Activated B cell treated with CpG ODN at 0.5 μM for 24 hours (primary cell): ENCODE data around the gene GMPR. TPM values are rescaled to one million over a fixed set of nuclear protein-coding genes. Genes with fewer than 3 reads are reported as not detected.

Experiments used
- ATAC-seq: fragments of 200-7000 bp; cut with Tn5 transposase; one replicate; pipeline ENCODE4 v1.10.0; 2021; ENCODE audit warnings: low read depth, mild to moderate bottlenecking, moderate library complexity
- CTCF ChIA-PET: fragments of 350-600 bp; sonication (Branson Sonifier 250); formaldehyde crosslinking; loops from one replicate; lab custom pipeline; 2021; ENCODE audit warnings: antibody characterized with exemption; lab: Charles Lee
- POLR2A ChIA-PET: fragments of 350-600 bp; sonication (Branson Sonifier 250); formaldehyde crosslinking; loops from one replicate; lab custom pipeline; 2021; ENCODE audit warnings: antibody characterized with exemption; lab: Charles Lee
- DNase-seq: peaks from one replicate; pipeline ENCODE4 v3.0.0; 2022
- H3K27ac Mint-ChIP-seq: one replicate; pipeline ENCODE4 v1.8.0; 2020; ENCODE audit warnings: mixed read lengths
- H3K27me3 Mint-ChIP-seq: one replicate; pipeline ENCODE4 v1.8.0; 2021; ENCODE audit warnings: mixed read lengths
- H3K36me3 Mint-ChIP-seq: one replicate; pipeline ENCODE4 v1.8.0; 2021; ENCODE audit warnings: low read depth, mixed read lengths
- H3K4me1 Mint-ChIP-seq: one replicate; pipeline ENCODE4 v1.8.0; 2021; ENCODE audit warnings: mixed read lengths
- H3K4me3 Mint-ChIP-seq: one replicate; pipeline ENCODE4 v1.8.0; 2020; ENCODE audit warnings: mild to moderate bottlenecking, mixed read lengths
- H3K9me3 Mint-ChIP-seq: one replicate; pipeline ENCODE4 v1.8.0; 2020; ENCODE audit warnings: mixed read lengths
- CTCF ChIP-seq: fragments of 200-600 bp; IDR thresholded peaks from one replicate; pipeline ENCODE4 v1.8.0; 2022; ENCODE audit warnings: antibody characterized with exemption, mild to moderate bottlenecking
- intact Hi-C: fragments of 100-400 bp; cut with micrococcal nuclease; formaldehyde crosslinking; loops from one replicate; pipeline ENCODE4 v1.15.1; 2024
- total RNA-seq: library from RNA; stranded (reverse); gene quantifications from 2 replicates; pipeline ENCODE4 v1.2.3, GENCODE V29; 2022

The GMPR gene
- total RNA-seq, 1 donor from 2014 or later = 0.47 TPM

GRCh38 chr6:16204653-16205376 is 33.6 kb upstream of the GMPR start:
- no peak for TF ChIP-seq CTCF
- ChIA-PET CTCF (interaction anchor here (0.5 to 3.4 kb wide), 13 partner anchors 13 to 712 kb away, joined by 3 to 46 read pairs (median 5); partner anchors contain the start of gene MYLIP), POLR2A (interaction anchor here (0.7 to 2.0 kb wide), 3 partner anchors 75 to 542 kb away, joined by 3 to 15 read pairs (median 5); partner anchors contain the start of genes DTNBP1 and MYLIP)
- intact Hi-C loops = loop anchor here (1.0 kb wide), 3 partner anchors 76 to 542 kb away; partner anchors contain the start of genes DTNBP1 and MYLIP
- ATAC-seq (no peak), DNase-seq (no peak)
- H3K9me3 Mint-ChIP-seq = peaks cover 3% of the 10 kb centered on the region
- peak overlapping the region; percentile 13 for H3K4me3 Mint-ChIP-seq
- peaks cover 30% of the 10 kb centered on the region for H3K4me1 Mint-ChIP-seq
- peak overlapping the region; percentile 66 for H3K27ac Mint-ChIP-seq
- H3K36me3 Mint-ChIP-seq = no peaks in the 10 kb centered on the region
- H3K27me3 Mint-ChIP-seq = peaks cover 12% of the 10 kb centered on the region

GRCh38 chr6:16205377-16206144 is 32.8 kb upstream of the GMPR start:
- no peaks in the 10 kb centered on the region for H3K36me3 Mint-ChIP-seq
- peak overlapping the region; percentile 13 for H3K4me3 Mint-ChIP-seq
- DNase-seq (no peak), ATAC-seq (peak; percentile 83)
- H3K9me3 Mint-ChIP-seq = peaks cover 3% of the 10 kb centered on the region
- POLR2A ChIA-PET = interaction anchor here (0.5 to 2.0 kb wide), 4 partner anchors 76 to 543 kb away, joined by 3 to 15 read pairs (median 4); partner anchors contain the start of genes DTNBP1 and MYLIP
- intact Hi-C loops = loop anchor here (1.0 kb wide), 7 partner anchors 22 to 714 kb away; partner anchors contain the start of genes DTNBP1 and MYLIP
- H3K27me3 Mint-ChIP-seq = peaks cover 14% of the 10 kb centered on the region
- peaks cover 30% of the 10 kb centered on the region for H3K4me1 Mint-ChIP-seq
- TF ChIP-seq CTCF = no peak
- peak overlapping the region; percentile 66 for H3K27ac Mint-ChIP-seq
- CTCF ChIA-PET = interaction anchor here (0.5 to 3.4 kb wide), 15 partner anchors 12 to 713 kb away, joined by 3 to 46 read pairs (median 5); partner anchors contain the start of gene MYLIP

GRCh38 chr6:16206595-16207037 is 31.8 kb upstream of the GMPR start:
- peak; percentile 85 for TF ChIP-seq CTCF
- intact Hi-C loops = loop anchor here (1.0 kb wide), 4 partner anchors 23 to 715 kb away; no protein-coding TSS in a partner anchor
- Mint-ChIP-seq H3K36me3 (no peaks in the 10 kb centered on the region), H3K4me1 (peaks cover 27% of the 10 kb centered on the region), H3K27me3 (peaks cover 14% of the 10 kb centered on the region), H3K27ac (peak overlapping the region; percentile 31), H3K4me3 (peak overlapping the region; percentile 32), H3K9me3 (peaks cover 3% of the 10 kb centered on the region)
- CTCF ChIA-PET = interaction anchor here (1.0 to 3.4 kb wide), 6 partner anchors 24 to 515 kb away, joined by 3 to 46 read pairs (median 10); partner anchors contain the start of gene MYLIP
- POLR2A ChIA-PET = no interaction called here
- DNase-seq = no peak
- ATAC-seq = peak; percentile 48

- Mint-ChIP-seq H3K27me3 (peaks cover 14% of the 10 kb centered on the region), H3K4me3 (no peak overlapping the region), H3K4me1 (peaks cover 27% of the 10 kb centered on the region), H3K9me3 (no peaks in the 10 kb centered on the region), H3K27ac (no peak overlapping the region), H3K36me3 (no peaks in the 10 kb centered on the region)
- TF ChIP-seq CTCF = no peak
- intact Hi-C loops = no loop called here
- DNase-seq (no peak), ATAC-seq (no peak)
- POLR2A ChIA-PET = interaction anchor here (0.6 kb wide), 1 partner anchor 33 kb away, joined by 3 read pairs; no protein-coding TSS in a partner anchor
- CTCF ChIA-PET = interaction anchor here (0.8 to 2.4 kb wide), 5 partner anchors 9 to 518 kb away, joined by 3 to 17 read pairs (median 5); no protein-coding TSS in a partner anchor
Measured at GRCh38 chr6:16208989-16209388, 29.4 kb upstream of the GMPR start.
